ENCODE data around the gene PRSS8. TPM values are rescaled to one million over a fixed set of nuclear protein-coding genes. Genes with fewer than 3 reads are reported as not detected.
"Not testable (repeated sequence)": the region's sequence is repeated elsewhere in the genome, so short reads cannot be mapped to it uniquely, and the experiment has no call there.

The PRSS8 gene
- total RNA-seq, 2 donors from 2014 or later: 337 to 347 TPM

DNA sequence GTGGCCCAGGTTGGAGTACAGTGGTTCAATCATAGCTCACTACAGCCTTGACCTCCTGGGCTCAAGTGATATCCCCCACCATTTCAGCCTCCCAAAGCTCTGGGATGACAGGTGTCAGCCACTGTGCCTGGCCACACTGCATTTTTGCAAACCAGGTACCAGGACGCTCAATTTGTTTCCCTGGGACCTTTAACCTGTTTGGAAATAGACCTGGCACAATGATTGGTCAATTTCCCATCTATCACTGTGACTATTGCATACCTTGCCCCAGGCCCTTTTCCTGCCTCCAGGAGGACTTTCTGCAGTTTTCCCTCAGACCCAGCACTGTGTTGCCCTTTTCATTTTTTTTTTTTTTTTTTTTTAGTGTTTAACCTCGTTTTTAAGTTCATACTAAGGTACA, 33.3 kb upstream of the PRSS8 start:
- H3K36me3 ChIP-seq: no peaks in the 10 kb centered on the region
- H3K4me1 ChIP-seq: no peaks in the 10 kb centered on the region
- intact Hi-C loops (cut with DNase I): no loop called here
- no peak overlapping the region for H3K4me3 ChIP-seq
- H3K27me3 ChIP-seq: no peaks in the 10 kb centered on the region
- H3K9ac ChIP-seq (ENCODE audit: low read depth in 2 of 2, low read length in 2 of 2): no peak overlapping the region
- TF ChIP-seq, protein P1, sequence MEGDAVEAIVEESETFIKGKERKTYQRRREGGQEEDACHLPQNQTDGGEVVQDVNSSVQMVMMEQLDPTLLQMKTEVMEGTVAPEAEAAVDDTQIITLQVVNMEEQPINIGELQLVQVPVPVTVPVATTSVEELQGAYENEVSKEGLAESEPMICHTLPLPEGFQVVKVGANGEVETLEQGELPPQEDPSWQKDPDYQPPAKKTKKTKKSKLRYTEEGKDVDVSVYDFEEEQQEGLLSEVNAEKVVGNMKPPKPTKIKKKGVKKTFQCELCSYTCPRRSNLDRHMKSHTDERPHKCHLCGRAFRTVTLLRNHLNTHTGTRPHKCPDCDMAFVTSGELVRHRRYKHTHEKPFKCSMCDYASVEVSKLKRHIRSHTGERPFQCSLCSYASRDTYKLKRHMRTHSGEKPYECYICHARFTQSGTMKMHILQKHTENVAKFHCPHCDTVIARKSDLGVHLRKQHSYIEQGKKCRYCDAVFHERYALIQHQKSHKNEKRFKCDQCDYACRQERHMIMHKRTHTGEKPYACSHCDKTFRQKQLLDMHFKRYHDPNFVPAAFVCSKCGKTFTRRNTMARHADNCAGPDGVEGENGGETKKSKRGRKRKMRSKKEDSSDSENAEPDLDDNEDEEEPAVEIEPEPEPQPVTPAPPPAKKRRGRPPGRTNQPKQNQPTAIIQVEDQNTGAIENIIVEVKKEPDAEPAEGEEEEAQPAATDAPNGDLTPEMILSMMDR (IDR thresholded peaks at IDR 0.05): no peak
- no peaks in the 10 kb centered on the region for H3K9me3 ChIP-seq
- no peak for DNase-seq
- H3K27ac ChIP-seq: no peak overlapping the region

DNA sequence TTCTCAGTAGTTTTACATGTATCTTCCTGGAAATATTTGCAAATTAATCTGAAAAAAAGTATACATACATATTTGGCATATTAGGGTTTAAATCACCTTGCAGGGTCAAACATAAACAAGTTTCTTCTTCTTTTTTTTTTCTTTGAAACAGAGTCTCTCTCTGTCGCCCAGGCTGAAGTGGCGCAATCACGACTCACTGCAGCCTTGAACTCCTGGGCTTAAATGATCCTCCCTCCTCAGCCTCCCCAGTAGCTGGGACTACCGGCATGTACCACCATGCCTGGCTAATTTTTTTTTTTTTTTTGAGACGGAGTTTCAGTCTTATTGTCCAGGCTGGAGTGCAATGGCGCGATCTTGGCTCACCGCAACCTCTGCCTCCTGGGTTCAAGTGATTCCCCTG, 31.8 kb upstream of the PRSS8 start:
- Histone ChIP-seq H3K4me3 (no peak overlapping the region), H3K9me3 (no peaks in the 10 kb centered on the region), H3K27ac (no peak overlapping the region), H3K9ac (ENCODE audit: low read depth in 2 of 2, low read length in 2 of 2) (no peak overlapping the region), H3K4me1 (no peaks in the 10 kb centered on the region), H3K27me3 (no peaks in the 10 kb centered on the region), H3K36me3 (no peaks in the 10 kb centered on the region)
- TF ChIP-seq, protein P1 (IDR thresholded peaks at IDR 0.05): no peak
- DNase-seq: no peak
- intact Hi-C loops (cut with DNase I): no loop called here

DNA sequence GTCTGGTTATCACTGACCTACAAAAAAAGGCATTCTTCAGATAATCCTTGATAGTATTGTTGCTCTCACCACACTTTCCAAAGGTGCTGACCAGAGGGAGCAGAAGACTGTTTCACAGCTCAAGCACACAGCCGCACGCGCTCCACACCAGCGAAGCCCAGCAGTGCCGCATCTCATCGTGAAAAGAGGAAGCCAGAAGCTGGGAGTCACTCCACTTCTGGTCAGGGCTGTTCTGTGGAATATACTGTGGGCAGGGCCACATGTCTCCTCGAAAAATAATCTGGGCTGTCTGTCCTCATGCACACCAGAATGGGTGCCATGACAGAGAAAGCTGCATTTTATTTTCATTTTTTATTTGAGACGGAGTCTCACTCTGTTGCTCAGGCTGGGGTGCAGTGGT, 21.6 kb upstream of the PRSS8 start:
- no peaks in the 10 kb centered on the region for H3K9me3 ChIP-seq
- no peak overlapping the region for H3K9ac ChIP-seq (ENCODE audit: low read depth in 2 of 2, low read length in 2 of 2)
- peak; percentile 28 for DNase-seq
- intact Hi-C loops (cut with DNase I): loop anchor here (10.0 kb wide), 1 partner anchor 62 kb away; the partner anchor contains the start of gene VKORC1
- no peaks in the 10 kb centered on the region for H3K27me3 ChIP-seq
- H3K27ac ChIP-seq: no peak overlapping the region
- no peaks in the 10 kb centered on the region for H3K4me1 ChIP-seq
- no peak overlapping the region for H3K4me3 ChIP-seq
- no peaks in the 10 kb centered on the region for H3K36me3 ChIP-seq
- TF ChIP-seq, protein P1 (IDR thresholded peaks at IDR 0.05): no peak

DNA sequence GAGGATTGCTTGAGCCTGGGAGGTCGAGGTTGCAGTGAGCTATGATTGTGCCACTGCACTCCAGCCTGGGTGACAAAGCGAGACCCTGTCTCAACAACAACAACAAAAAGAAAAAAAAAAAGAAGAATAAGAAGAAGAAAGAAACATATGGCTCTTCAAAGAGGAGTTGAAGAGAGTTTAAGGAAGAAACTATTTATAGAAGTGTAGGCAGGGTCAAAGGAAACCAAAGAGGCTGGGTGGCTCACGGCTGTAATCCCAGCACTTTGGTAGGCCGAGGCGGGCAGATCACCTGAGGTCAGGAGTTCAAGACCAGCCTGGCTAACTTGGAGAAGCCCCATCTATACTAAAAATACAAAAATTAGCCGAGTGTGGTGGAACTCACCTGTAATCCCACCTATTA, 15.4 kb upstream of the PRSS8 start:
- not testable (repeated sequence) for H3K27me3 ChIP-seq; H3K4me3 ChIP-seq; H3K36me3 ChIP-seq; H3K4me1 ChIP-seq; H3K9ac ChIP-seq (ENCODE audit: low read depth in 2 of 2, low read length in 2 of 2); H3K9me3 ChIP-seq; H3K27ac ChIP-seq; DNase-seq
- intact Hi-C loops (cut with DNase I): loop anchor here (10.0 kb wide), 1 partner anchor 56 kb away; the partner anchor contains the start of gene VKORC1

DNA sequence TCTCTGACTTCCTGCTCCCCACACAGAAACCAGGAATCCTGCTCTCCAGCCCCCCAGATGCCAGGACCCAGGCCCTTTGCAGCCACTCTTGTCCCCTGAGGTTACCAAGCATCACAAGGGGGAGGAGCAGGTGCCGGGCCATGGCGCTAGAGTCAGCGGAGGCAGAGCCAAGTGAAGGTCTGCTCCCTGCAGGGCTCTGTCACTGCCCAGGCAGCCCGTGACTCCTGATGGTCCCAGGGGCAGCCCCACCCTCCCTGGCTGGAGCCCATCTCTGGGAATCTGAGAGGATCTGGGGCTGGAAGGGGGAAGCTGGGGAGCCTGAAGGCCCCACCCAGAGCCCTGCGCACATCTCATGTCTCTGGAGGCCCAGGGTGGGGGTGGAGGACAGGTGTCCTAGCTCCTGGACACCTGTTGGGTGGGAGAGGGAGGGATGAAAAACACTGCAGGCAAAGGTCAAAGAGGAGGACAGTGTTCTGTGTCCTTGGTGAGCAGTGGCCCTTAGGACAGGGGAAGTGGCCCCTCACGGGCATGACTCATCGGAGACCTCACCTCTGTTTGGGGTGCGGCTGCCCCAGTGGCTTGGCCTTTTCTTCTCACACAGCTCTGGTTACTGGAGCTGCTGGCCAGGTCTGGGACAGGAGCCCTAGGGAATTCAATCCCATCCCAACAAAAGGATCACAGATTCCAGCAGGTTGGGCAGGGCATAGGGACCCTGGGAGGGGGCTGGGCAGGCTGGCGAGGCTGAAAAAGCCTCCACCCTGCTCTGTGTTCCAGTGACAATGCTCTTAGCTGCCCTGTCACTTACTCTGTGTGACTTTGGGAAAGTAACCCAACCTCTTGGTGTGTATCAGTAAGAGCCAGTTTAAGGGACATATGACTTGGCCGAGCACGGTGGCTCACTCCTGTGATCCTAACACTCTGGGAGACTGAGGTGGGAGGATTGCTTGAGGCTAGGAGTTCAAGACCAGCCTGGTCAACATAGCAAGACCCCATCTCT, 14.7 kb upstream of the PRSS8 start, which contains the start of gene PRSS36:
TSS of gene PRSS36 (minus strand) at position 173 of the 997 bp plus-strand sequence. CDS start at position 142, 31 bp downstream.
- Histone ChIP-seq H3K27me3 (no peaks in the 10 kb centered on the region), H3K9ac (ENCODE audit: low read depth in 2 of 2, low read length in 2 of 2) (no peak within 1 kb of the TSS), H3K27ac (no peak within 1 kb of the TSS), H3K9me3 (no peaks in the 10 kb centered on the region), H3K4me1 (no peaks in the 10 kb centered on the region), H3K36me3 (no peaks in the 10 kb centered on the region), H3K4me3 (no peak within 1 kb of the TSS)
- DNase-seq: no peak
- TF ChIP-seq, protein P1 (IDR thresholded peaks at IDR 0.05): no peak
- intact Hi-C loops (cut with DNase I): loop anchor here (10.0 kb wide), 2 partner anchors 55 to 165 kb away; partner anchors contain the start of genes HSD3B7 and VKORC1
